Sciatic nerve (tissue), 2 donors: ENCODE results near the gene KCNF1. TPM values are rescaled to one million over a fixed set of nuclear protein-coding genes. Genes with fewer than 3 reads are reported as not detected.

Experiments
- ATAC-seq: fragments of 200-7000 bp; cut with Tn5 transposase; one replicate; pipeline ENCODE4 v1.9.1; 2020; ENCODE audit warnings: mild to moderate bottlenecking, moderate library complexity
- DNase-seq: peaks from one replicate; pipeline ENCODE4 v3.0.0-alpha.2; 2020; ENCODE audit warnings: low spot score
- intact Hi-C: fragments of 100-400 bp; cut with DNase I; formaldehyde crosslinking; loops from one replicate; pipeline ENCODE4 v1.14.2; 2022
- total RNA-seq: library from RNA; stranded (reverse); fragmentation: NEBNext Ultra II Directional; extraction: Animal tissue kit (Norgen Biotek cat#: 25700); gene quantifications from one replicate; pipeline ENCODE4 v1.2.1, GENCODE V29; 2021
- donor health status: DM: no; HTN: no; CAD: no.
- donor health status: DM: no; HTN: no; CAD: no.

Gene KCNF1
- total RNA-seq, 1 donor from 2014 or later, result 0.94 TPM

- no peak for DNase-seq
- no peak for ATAC-seq
- intact Hi-C loops, result no loop called here
These were observed 22.0 kb downstream of the KCNF1 start for GRCh38 chr2:10933700-10934225.

GRCh38 chr2:10934308-10934978 is 22.7 kb downstream of the KCNF1 start:
- DNase-seq, result no peak

GRCh38 chr2:10934979-10935350 is 23.2 kb downstream of the KCNF1 start:
- no peak for DNase-seq
- ATAC-seq, result peak; percentile 40
- intact Hi-C loops, result no loop called here

More at GRCh38 chr2:10934308-10934978, 22.7 kb downstream of the KCNF1 start:
- intact Hi-C loops, result no loop called here
- no peak for ATAC-seq

GRCh38 chr2:10935366-10935918 is 23.7 kb downstream of the KCNF1 start:
- no peak for DNase-seq
- peak; percentile 8 for ATAC-seq
- intact Hi-C loops, result no loop called here

GRCh38 chr2:10935953-10936942 is 24.5 kb downstream of the KCNF1 start:
- peak; percentile 63 for ATAC-seq
- DNase-seq, result no peak
- intact Hi-C loops, result no loop called here

- ATAC-seq (no peak), DNase-seq (no peak)
- intact Hi-C loops, result no loop called here
These were observed 27.3 kb downstream of the KCNF1 start for GRCh38 chr2:10939058-10939457.

- no peak for ATAC-seq
- intact Hi-C loops, result no loop called here
- no peak for DNase-seq
These were observed 28.9 kb downstream of the KCNF1 start for GRCh38 chr2:10940596-10940995.

- DNase-seq (no peak), ATAC-seq (no peak)
- intact Hi-C loops, result no loop called here
These were observed 29.6 kb downstream of the KCNF1 start for GRCh38 chr2:10941383-10941782.

GRCh38 chr2:10944799-10945198 is 33.1 kb downstream of the KCNF1 start:
- DNase-seq (no peak), ATAC-seq (no peak)
- intact Hi-C loops, result no loop called here

- no peak for ATAC-seq
- DNase-seq, result no peak
- intact Hi-C loops, result no loop called here
These were observed 34.7 kb downstream of the KCNF1 start for GRCh38 chr2:10946394-10946793.

- no peak for ATAC-seq
- no peak for DNase-seq
- intact Hi-C loops, result no loop called here
These were observed 35.3 kb downstream of the KCNF1 start for GRCh38 chr2:10947005-10947440.

GRCh38 chr2:10947446-10948187 is 35.9 kb downstream of the KCNF1 start:
- DNase-seq (no peak), ATAC-seq (no peak)
- intact Hi-C loops, result no loop called here

GRCh38 chr2:10948188-10948564 is 36.4 kb downstream of the KCNF1 start:
- intact Hi-C loops, result no loop called here
- no peak for ATAC-seq
- DNase-seq, result no peak

GRCh38 chr2:10948606-10949230 is 37.0 kb downstream of the KCNF1 start:
- intact Hi-C loops, result no loop called here
- ATAC-seq (no peak), DNase-seq (no peak)

- DNase-seq (no peak), ATAC-seq (no peak)
- intact Hi-C loops, result no loop called here
These were observed 38.1 kb downstream of the KCNF1 start for GRCh38 chr2:10949835-10950234.

GRCh38 chr2:10951558-10952414 is 40.1 kb downstream of the KCNF1 start:
- ATAC-seq, result no peak
- intact Hi-C loops, result no loop called here
- no peak for DNase-seq

GRCh38 chr2:10954416-10954815 is 42.7 kb downstream of the KCNF1 start:
- DNase-seq (peak; percentile 23), ATAC-seq (no peak)
- intact Hi-C loops, result no loop called here
